HG03175 (cell line): ENCODE results near the gene TAOK1.

Source experiments
- ATAC-seq: cut with Tn5 transposase; IDR thresholded peaks from one replicate; pipeline ENCODE4 v1.9.1; 2021; ENCODE audit warnings: mild to moderate bottlenecking, moderate library complexity; ENCODE audit not compliant: unreplicated experiment

The TAOK1 gene

DNA sequence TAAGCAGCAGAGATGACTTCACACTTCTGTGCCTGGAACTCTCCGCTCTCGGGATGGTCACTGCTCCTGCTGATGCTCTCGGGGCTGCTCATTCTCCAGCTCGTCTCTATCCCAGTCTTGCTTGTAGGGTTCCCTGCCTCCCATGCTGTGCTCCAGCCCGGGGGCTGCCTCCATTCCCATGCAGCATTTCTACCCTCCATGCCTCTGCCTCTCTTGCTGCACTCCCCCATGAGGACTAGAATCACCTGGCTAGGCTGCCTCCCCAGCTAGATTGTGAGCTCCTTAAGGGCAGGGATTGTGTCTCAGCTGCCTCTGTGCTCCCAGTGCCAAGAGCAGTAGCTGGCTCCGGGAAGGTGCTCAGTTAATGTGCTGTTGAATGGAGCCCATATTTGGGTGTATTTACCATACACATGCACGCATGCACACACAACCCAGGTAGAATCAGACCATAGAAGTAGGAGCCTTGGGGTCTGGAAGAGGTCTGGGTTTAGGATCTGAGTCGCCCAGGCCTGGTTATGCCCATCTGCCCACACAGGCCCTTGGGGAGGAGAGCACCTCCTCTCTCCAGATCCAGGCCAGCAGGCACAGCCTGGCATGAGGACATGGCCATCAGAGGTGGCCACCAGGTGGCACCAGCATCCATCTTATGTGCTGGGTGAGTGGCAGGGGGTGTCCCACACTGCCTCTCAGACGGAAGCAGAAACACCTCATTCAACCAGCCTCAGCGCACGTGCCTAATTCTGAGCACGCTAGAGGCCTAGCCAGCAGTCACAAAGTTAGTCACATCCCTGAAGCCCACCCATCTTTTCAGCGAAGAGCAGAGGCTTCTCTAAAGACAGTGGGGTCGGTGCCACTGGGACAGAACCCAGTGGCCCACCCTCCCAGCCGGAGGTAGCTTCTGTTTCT lies 190.0 kb downstream of the TAOK1 start:
- peak; percentile 83 for ATAC-seq

DNA sequence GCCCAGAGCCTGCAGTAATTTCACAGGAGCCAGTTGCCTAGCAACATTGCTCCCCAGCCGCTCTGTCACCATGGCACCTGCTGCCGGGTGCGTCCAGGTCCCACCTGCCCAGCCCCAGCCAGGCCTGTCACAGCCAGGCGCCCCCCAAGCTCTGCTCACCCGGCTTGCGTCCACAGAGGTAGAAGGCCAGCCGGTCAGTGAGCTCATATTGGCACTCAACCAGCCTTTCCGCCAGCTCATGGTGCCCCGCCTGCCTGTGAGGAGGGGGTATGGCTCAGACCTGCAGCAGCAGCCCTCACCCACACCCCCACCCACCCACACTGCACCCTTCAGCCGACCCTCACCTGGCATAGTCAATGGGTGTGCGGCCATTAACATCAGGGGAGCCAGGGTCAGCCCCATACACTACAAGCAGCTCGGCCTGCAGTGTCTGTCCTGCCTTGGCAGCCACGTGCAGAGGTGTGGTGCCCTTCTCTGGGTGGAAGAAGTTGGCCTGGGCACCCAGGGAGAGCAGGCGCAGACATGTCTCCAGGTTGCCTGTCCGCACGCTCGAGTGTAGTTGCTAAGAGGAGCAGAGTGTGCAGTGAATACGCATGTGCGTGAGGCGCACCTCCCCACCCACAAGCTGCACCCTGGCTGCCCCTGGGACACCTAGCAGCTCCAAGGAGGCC lies 191.6 kb downstream of the TAOK1 start:
- no peak for ATAC-seq

DNA sequence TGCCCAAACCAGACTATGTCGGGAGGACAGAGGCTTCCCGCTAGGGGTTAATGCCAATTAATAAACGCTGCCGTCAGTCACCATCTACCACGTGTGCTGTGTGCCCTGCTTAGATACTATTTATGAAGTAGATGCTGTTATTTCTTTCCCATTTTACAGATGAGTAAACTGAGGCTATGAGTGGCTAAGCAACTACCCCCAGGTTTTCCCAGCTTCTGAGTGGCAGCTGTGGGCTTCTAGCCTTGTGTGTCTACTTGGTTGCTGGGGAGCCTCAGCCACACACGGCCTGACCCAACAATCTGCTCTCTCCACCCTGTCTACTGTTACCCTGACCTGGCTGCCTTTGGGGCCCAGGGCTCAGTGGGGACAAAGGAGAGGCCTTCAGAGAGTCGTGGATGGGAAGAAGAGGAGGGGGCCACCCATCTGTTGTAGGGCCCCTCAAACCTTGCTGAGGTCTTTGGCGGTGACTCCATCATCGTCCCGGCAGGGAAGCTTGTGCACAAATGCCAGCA lies 192.1 kb downstream of the TAOK1 start:
- no peak for ATAC-seq

DNA sequence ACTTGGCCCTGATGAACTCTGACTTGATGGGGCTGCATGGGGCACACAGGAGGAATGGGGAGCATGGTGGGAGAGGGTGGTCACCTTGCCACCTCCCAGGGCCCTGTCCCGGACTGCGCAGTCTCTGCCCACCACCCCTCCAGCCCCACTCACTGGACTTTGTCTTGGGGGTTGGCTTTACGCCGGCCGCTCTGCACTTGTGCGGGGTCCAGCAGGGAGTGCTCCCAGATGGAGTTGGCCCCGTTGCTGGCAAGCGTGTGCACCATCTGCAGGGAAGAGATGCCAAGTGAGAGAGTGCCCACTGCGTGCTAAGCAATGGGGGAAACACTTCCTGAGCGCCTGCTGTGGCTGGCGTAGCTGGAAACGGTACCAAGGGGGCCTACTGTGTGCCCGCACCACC lies 192.6 kb downstream of the TAOK1 start:
- no peak for ATAC-seq

DNA sequence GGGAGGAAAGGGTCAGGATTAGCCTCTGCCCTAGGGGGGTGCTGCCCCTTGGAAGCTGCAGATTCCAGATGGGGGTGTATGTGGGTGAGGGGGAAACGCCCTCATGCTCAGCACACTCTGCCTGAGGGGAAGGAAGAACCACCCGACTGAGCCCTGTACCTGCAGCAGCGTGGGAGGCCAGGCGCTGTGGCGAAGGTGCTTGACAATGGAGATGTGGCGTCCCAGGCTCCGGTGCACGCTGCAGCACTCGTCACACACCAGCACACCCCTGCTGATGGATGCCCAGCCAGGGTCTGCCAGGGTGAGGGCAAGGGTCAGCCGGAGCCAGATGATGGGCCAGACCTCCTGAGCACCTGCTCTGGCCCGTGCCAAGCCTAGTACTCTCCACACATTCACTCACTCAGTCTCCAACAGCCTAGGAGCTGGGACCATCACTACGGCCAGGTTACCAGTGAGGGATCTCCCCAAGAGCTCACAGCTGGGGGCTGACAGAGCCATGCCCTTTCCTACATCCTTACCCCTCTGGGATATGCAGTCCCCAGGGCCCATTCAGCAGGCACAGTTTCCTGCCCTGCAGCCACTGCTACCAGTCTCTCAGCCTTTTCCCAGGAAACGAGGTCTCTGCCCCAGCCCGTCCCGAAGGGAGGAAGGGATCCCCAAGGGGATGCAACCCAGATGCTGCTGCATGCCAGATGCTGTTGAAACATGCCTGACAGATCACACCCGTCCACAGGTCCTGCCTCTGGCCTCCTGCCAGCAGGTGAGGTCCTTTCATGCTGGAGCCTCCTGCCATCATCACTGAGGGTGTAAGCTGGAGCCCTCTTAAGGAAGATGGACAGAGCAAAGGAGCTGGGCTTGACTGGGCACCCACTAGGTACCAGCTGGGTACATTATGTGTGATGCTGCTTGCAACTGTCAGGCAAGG lies 193.4 kb downstream of the TAOK1 start:
- ATAC-seq, result no peak

DNA sequence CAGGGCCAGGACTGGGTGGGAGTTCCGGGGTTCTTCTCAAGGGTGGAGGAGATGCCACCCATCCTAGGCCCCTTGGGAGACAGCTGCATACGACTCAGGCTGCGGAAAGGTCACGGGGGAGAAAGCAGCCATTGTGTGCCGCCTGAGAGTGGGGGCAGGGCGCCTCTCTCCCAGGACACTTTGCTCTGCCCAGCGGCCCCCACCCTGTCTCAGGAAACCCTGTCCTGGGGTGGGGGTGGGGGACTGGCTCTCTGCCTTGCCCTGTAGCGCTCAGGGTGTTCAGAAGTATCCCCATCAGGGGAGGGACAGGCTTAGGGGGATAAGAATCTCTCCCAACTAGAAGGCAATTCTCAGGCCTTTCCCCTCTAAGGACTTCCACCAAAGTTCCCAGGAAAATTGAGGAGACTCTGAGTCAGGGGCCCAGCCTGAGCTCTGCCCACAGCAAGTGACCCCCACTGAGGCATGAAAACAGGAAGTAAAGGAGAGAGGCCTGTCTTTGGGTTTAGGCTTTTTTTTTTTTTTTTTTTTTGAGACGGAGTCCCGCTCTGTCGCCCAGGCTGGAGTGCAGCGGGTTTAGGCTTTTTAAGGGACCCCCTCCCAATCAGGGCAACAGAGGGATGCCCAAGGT lies 194.4 kb downstream of the TAOK1 start:
- ATAC-seq, result no peak

DNA sequence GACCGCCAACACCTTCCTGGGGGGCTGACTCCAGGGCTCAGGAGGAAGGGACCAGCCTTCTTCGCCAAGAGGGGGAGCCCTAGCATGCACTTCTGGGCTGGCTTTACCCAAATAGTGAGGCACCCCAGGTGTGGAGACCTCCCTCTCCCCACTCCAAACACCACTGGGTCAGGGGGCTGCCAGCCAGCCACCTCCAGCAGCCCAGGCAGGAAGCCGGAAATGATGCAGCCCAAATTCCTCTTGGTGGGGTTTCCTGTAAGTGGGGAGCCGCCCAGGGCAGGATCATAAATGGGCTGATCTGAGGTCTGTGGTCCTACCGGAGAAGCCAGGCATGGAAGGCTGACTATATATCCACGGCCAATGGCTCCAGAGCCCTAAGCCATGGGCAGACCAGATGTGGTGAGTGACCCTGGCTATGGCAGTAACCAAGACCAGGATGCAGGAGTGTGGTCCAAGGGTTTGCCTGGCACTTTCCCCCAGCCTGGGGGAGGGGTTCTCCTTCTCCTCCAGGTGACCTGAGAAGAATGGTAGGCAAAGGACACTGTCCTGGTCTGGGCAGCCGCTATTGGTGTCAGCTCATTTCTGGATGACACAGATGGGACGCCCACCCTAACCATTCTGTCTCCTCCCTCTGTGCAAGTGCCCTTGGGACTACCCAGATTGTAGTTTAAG lies 195.1 kb downstream of the TAOK1 start:
- no peak for ATAC-seq

DNA sequence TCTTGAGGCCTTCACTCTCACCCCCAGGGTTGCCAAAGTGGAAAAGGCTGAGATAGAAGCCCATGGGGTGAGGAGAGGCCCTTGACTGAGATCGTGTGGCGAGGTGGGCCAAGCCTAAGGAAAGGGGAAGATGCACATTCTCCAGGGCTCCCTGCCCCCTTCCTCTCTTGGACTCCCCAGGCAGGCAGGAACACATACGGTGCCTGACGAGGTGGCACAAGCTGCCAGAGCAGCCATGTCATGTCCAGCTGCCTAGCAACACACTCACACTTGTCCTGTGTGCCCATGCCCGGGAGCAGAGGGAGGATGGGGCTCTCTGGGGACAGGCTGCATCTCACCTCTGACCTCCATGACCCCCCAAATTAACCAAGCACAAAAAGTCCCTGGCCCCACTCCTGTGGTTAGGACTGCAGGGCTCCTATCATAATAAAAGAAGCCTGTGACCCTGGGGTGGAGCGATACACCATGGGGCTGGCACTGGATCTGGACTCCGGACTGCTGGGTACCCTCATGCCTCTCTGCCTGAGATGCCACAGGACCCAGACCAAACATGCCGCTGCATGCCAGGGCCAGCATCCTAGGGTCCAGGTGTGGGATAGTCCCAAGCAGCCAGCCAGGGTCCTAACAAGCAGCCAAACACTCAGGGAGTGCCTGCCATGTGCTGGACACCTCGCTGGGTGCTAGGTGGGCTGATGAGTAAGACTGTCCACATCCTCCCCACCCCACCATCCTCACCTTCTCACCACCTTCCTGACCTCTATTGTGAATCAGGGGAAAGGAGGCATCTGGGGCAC lies 196.7 kb downstream of the TAOK1 start:
- no peak for ATAC-seq

DNA sequence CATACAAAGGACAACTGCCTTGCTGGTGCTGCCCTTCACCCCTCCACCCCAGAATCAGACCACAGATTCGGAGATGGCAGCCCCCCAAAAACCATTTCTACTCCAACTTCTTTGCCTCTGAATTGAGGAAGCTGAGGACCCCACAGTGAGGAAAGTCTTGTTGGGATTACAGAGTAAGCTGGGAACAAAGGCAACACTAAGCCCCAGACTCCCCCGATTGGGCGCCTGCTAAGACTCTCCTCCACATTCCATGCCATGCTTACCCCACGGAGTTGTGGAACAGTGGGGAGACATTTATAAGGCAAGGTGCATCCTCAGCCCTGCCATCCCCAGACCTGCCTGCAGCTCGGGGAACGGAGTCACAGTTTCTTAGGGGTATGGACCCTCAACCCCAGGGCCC lies 197.4 kb downstream of the TAOK1 start:
- ATAC-seq, result no peak

DNA sequence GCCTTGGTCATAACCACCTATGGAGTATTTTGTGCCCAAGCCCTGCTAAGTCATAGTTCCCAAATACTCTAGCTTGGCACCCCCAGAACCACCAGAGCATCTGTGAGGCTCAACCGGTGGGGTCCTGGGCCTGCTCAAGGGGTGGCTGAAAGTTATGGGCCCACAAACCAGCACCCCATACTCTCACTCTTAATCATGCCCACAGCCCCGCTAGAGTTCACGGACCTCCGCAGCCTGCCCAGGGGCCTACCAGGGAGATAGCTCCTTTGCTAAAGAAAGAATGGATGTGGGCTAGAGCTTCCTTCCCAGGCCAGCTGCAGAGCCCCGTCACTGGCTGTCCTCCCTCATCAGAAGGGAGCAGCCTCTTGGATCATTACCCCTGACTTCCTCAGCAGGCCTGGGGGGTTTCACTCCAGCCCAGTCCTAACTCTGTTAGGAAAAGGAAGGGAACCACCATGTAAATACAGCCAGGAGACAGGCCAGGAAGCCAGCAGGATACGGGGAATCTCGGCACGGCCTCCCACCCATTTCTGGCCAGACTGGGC lies 197.9 kb downstream of the TAOK1 start:
- ATAC-seq, result no peak

DNA sequence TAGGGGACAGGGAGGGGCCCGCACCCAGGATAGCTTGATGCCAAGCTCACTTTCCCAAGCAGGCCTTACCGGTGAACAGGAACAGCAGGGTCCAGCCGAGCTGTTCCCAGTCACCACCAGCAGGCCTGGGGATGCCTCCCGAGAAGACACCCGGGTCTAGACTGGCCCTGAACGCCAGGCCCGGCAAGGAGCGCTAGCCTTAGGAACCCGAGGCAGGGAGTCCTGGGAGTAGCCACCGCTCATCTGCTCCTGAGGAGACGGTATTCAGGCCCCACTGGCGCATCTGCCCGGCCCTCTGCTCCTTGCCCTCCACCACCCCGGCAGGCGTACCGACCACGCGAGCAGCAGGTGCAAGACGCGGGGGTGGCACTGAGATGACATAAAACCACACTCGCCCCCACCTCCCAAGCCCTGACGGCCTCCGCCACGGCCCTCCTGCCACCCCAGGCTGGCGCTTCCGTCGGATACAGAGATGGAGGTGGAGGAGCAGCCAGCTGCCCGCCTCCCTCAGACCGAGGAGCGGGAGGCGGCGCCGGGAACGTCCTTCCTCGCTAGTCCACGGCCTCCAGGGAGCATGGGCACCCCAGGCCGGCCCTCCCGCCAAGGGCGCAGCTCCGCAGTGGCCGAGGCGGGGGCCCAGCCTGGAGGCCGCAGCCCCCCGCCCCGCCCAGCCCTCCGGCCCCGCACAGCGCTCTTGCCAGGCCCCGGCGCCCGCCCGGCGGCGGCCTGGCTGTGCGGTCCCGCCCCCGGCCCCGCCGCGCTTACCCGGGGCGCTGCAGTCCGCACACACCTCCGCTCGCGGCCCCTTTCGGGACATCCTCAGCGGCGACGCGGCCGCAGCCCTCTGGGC lies 198.6 kb downstream of the TAOK1 start:
- ATAC-seq, result peak; percentile 27

DNA sequence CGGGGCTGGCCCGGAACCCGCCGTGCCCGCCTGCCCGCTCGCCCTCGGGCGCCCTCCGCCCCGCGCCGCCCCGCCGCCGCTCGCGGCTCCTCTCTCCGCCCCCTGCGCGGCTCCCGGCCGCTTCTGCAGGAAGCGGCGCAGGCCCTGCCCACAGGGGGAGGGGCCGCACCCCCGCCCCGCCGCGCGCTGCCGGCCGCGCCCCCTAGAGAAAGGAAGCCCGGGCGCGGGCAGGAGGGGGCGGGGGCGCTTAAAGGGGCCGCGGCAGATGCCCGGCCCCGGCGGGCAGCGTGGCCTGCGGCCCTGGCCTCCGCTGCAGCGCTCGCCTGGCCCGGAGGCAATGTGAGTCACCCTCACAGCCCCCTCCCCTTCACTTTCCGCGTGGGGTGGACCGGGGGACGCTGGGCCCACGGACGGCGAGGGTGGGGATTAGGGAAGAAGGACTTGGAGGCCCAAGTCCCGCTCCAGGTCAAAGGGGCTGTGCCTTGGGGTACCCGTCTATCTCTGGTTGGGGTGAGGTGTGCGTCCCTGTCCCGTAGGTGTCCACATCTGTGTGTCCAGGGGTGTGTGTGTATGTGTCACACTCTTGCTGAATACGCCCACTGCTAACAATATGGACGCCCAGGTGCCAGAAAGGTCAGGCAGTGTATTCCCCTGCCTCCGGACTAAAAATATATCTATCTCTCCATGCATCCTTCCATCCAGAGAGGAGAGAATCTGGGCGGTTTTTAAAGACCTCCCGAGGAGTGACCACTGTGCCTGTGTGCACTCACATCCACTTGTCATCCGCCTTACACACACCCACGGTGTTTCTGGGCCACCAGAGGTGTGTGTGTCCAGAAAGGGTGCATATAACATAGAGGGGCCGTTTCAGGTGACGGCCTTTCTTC lies 199.6 kb downstream of the TAOK1 start, which contains the start of gene GIT1:
Gene GIT1, minus strand, starts transcription at position 125 of the 887 bp plus-strand sequence. CDS start 270 bp downstream, outside the sequence.
- peak; percentile 61 for ATAC-seq

DNA sequence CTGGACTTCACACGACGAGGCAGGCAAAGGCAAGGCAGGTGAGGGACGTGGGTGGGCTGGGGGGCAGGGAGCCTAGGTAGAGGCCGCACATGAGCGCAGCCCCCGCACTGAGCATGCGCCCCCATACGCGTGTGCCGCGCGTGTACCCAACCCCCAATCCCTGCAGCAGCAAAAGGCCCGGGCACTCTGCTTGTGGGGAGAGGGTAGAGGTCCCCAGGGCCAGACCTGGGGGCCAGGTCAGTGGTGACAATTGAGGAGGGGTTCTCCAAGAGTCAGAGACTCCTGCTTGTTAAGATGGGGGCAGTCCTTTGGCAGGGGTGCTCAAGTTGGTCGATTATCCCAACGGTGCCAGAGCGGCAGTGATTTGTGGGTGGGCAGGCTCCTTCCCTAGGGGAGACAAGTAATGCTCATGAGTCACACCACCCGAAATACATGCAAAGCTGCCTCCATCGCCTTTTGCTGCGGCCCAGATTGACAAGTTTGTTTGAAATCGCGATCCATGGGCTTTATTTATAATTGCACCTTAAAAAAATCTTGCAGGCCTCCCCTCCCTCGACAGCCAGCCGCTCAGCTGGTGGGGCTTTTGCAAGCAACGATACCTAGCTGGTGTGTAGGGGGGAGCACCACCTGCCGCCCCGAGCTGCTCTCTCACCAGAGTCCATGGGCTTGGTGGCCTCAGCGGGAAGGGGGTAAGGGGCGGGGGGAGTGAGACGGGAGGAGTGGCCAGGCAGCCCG lies 200.4 kb downstream of the TAOK1 start:
- no peak for ATAC-seq

DNA sequence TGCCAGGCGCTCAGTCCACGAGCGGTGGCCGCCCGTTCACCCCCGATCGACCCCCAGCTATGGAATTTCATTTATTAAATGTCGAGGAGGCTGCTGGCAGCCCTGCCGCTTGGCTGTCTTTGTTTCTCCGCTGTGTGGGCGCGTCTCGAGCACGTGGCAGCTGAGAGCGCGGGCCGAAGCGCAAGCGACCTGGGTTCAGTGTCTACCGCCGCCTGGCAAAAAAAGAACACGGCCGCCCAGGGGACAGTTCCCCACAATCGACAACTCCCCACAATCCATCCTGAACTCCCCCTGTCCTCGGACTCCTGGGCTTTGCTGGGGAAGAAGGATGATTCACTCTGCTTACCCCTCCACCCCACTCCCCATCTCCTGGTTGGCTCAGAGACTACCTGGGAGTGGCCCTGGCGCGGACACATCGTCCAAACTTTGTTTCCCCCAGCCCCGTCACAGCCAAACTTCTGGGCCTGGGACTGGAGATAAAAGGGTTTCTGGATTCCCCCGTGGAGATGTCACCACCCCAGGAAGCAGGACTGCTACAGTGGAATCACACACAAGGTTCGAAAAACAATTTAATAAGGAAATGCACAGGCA lies 201.1 kb downstream of the TAOK1 start:
- ATAC-seq, result no peak

DNA sequence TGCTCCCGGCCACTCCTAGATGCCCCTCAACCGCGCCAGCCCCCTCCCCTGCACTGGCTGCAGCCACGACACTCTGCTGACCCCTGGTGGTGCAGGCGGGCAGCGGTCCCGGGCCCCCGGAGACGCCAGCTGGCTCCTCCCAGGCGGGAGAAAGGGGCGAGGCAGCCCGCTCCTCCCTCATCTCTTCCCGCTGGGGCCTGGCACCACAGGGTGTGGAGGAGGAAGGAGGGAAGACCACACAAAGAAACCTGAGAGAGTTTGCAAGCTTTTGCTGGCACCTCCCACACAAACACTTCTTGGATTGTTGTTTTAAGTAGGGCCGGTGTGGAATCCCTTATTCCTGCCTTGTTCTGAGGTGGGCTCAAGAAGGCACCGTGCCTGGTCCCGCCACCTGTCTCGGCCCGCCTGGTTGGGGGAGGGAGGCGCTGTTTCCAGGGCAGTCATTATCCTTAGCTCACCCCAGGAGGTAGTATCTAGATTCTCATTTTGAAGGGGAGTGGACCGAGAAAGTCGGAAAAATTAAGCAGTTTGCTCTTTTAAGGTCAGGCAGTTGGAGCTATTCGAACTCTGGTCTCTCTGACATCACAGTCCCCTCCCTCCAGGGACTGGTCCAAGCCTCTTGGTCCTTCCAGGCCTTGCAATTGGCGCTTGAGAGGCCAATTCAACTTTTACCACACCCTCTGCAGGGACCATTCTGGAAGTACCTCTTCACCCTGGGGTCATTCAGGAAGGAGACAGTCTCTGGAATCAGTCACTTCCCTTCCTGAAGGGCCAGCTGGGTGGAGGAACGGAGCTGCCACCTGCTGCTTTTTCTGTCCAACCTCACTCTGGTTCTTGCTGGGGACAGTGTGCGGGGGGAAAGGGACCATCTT lies 201.8 kb downstream of the TAOK1 start:
- no peak for ATAC-seq
